Ammon's horn (tissue), 1 donor: ENCODE measurements around the gene TMBIM1.
A peak's percentile ranks its signal among the peaks of the same experiment; 100 is the strongest.
"Not testable (repeated sequence)": the region's sequence is repeated elsewhere in the genome, so short reads cannot be mapped to it uniquely, and the experiment has no call there.

Experiments used
- DNase-seq: peaks from one replicate; pipeline ENCODE4 v3.0.0-alpha.2; 2016; ENCODE audit warnings: low spot score

The TMBIM1 gene

GRCh38 chr2:218291318-218292047 lies 820 bp downstream of the TMBIM1 start:
- peak; percentile 52 for DNase-seq

- DNase-seq: peak; percentile 12
Observed at GRCh38 chr2:218290316-218291261, 1.7 kb downstream of the TMBIM1 start.

DNA sequence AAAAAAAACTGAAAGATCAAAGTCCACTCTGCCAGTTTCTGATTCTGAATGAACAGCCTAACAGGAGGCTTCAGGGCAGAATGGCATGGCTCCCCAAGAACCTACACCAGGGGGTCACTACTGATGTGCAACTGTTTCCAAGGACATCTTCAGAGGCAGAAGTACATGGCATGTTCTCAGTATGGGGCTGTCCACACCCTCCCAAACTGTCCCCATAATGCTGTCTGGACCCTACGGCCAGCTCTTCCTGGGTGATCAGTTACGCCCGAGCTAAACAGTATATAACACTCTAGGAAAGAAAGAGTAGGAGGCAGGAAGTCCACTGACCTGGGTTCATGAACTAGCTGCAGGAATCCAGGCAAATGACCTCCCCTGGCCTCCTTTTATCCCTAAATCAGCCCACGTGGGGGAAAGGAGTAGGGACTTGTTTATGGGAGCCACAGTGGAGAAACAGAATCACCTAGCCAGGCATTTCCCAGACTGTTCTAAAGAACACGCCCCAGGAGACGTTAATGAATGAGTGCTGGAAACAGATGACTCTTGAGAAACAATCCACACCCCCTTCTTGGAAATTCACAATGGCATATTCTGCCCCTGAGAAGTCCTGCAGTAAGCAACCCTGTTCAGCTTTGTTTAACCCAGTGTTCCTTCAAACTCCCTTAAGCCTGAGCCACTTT lies 2.5 kb downstream of the TMBIM1 start:
- peak; percentile 22 for DNase-seq

GRCh38 chr2:218286570-218287459 lies 5.5 kb downstream of the TMBIM1 start:
- peak; percentile 95 for DNase-seq

DNA sequence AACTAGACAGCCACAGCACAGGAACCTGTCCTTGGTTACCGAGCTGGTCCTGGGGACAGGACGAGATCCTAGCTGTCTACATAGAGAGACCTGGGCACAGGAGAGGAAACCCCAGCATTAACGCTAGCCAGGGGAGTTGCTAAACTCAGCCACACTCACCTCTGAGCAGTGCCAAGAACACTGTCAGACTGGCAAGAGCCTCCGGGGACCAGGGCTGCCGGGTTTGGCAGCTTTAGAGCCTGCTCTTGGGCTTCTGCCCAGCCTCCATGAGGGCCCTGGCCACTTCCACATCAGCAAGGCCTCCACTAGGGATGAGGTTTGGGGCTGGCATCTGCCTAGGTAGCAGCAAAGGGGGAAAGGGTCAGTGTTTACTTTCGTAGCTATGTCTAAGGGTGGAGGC lies 6.7 kb downstream of the TMBIM1 start:
- peak; percentile 71 for DNase-seq

GRCh38 chr2:218284106-218284811 lies 8.0 kb downstream of the TMBIM1 start:
- DNase-seq: no peak

- DNase-seq: peak; percentile 66
Observed at GRCh38 chr2:218282173-218282991, 9.9 kb downstream of the TMBIM1 start.

GRCh38 chr2:218281449-218281848 lies 10.9 kb downstream of the TMBIM1 start:
- DNase-seq: no peak

GRCh38 chr2:218280260-218280870 lies 11.9 kb downstream of the TMBIM1 start:
- DNase-seq: no peak

GRCh38 chr2:218278531-218279360 lies 13.6 kb downstream of the TMBIM1 start:
- DNase-seq: no peak

- DNase-seq: no peak
Observed at GRCh38 chr2:218277921-218278320, 14.4 kb downstream of the TMBIM1 start.

DNA sequence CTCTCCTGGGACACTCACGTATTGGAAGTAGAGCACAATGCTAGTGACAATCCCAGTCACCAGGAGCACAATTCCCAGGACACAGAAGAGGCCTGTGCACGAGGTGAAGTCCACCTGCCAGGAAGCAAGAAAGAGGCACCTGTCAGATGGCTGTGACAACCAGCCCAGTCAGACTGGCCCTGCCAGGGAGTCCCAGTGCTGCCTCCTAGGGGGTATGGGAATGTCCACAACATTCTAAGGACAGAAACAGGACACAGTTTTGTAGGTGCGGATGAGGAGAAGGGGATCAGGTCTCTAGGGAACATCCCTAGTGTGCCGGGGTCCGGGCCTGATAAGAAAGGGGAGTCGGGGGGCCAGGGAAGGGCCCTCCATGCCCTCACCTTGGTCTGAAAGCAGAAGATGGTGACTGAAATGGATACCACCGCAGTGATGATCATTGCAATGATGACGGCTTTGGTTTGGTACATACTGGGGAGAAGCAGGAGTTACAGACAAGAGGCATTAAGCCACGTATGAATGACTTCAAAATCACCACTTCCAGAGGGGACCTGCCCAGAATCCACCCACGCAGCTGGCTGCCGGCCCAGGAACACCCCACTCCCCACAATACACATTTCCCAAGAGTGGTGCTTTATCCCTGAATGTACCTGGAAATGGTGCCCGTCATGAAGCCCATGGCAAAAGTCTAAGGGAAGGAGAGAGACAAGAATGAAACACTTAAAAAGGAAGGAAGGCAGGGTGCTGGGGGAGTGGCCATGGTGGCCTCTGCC lies 15.1 kb downstream of the TMBIM1 start:
- no peak for DNase-seq

DNA sequence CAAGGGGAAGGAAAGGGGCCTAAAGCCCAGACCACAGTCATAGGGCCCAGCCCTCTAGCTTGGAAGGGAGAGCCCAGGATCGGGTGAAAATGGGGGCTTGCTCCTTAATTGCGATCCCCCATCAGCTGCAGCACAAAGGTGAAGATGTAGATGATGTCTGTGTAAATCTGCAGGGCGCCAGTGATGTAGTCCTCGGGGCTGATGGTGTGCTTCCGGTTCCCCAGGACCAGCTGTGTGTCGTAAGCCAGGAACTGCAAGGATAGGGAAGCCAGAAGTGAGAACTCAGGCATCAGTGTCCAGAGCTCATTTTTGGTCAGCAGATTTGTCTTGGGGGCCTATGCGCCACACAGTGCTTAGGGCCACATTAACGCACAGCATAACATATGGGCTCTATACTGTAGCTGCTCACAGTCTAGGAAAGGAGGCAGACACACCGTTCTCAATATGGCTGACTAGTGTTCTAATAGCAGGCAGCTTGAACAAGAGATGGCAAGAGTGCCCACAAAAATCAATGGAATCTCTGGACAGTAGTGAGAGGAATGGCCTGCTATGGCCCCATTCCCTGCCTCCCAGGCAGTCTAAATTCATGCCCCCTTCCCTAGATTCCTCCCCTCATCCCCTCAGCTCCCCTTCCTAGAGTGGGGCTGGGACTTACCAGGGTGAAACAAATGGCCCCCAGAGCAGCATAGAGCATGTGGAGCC lies 16.8 kb downstream of the TMBIM1 start:
- DNase-seq: no peak

- DNase-seq: no peak
Observed at GRCh38 chr2:218274586-218274985, 17.7 kb downstream of the TMBIM1 start.

GRCh38 chr2:218273908-218274249 lies 18.4 kb downstream of the TMBIM1 start:
- DNase-seq: no peak

DNA sequence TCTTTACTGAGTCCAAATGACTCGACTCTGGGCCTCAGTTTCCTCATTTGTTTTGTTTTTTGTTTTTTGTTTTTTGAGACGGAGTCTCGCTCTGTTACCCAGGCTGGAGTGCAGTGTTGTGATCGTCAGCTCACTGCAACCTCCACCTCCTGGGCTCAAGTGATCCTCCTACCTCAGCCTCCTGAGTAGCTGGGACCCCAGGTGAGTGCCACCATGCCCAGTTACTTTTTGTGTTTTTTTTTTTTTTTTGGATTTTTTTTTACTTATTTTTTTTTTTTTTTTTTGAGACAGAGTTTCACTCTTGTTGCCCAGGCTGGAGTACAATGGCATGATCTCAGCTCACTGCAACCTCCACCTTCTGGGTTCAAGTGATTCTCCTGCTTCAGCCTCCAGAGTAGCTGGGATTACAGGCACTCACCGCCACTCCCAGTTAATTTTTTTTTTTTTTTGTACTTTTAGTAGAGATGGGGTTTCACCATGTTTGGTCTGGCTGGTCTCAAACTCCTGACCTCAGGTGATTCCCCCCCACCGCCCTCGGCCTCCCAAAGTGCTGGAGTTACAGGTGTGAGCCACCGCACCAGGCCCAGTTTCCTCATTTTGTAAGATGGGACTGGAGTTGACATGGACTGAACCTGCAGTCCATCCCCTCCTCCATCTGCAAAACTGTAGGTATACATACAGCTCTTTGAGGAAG lies 18.9 kb downstream of the TMBIM1 start:
- DNase-seq: not testable (repeated sequence)
